Fibroblast of skin of left biceps (primary cell): Measurements from ENCODE around the gene KLHL29.

Source experiments
- DNase-seq, 2 experiments: peaks; one replicate each; pipeline ENCODE4 v3.0.0-alpha.2; 2013; ENCODE audit warnings: low read depth in 2 of 2

KLHL29 gene

DNA sequence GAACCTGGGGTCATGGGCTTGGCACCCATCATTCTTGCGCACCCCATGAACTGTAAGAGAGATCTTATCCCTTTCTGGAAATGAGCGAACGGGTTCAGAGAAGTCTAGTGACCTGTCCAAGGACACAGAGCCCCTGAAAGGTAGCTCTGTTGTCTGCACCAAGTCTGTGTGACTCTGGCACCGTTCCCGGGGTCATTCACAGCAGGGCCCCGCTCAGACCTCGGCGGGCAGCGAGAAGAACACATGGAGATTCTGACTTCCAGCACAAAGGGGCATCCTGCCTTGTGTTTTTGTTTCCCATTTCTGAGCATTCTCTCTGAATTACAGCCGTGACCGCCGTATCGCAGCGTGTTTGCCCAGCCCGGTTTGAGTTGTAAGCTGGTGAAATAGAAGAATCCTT, 231.7 kb downstream of the KLHL29 start:
- DNase-seq = no peak

DNA sequence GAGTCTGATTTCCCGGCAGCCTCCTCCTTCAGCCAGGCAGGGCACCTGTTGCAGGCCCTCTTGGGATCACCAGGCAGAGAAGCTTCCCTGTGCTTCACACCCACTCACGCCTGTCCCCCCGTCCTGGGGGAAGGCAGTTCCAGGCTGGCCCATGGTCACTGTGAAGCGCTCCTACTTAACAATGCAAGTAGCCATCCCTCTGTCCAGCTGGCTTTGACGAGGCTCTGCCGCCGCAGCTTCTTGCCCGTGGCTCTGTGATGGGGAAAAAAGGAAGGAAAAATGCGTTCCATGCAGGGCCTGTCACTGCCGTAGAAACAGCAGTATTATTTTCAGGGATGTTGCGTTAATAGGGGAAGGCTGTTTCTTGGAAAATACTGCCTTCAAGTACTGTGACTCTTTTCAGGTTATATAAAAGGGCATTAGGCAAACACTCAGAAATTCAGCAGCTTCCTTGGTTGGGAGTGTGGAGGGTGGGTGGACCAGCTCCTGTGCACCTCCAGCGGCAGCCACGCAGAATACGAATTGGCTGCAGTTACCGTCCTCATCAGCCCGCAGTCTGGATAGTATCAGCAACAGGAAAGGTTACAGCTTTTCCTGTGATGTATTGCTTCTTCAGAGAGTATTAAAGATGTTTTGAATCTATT, 232.3 kb downstream of the KLHL29 start:
- peak; percentile 49 to 51 for DNase-seq

DNA sequence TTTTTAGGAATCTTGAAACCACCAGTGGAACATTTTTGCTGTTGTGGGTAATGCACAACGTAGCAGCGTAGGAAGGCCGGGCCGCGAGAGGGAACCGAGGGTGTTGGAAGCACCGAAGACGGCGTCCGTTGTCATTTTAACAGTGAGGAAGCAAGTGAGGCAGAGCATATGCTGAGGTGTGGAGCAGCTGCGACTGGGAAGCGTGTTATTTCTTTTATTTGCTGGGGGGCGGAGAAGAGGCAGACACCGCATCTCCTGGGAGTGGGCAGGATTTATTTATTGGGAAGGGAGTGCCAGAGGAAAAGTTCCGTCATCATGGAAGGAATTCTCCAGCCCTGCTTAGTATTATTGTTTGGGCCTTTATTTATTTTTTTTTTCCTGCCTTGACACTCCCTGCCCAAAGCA, 232.8 kb downstream of the KLHL29 start:
- no peak for DNase-seq

GRCh38 chr2:23618265-23618664, 233.3 kb downstream of the KLHL29 start:
- no peak for DNase-seq

DNA sequence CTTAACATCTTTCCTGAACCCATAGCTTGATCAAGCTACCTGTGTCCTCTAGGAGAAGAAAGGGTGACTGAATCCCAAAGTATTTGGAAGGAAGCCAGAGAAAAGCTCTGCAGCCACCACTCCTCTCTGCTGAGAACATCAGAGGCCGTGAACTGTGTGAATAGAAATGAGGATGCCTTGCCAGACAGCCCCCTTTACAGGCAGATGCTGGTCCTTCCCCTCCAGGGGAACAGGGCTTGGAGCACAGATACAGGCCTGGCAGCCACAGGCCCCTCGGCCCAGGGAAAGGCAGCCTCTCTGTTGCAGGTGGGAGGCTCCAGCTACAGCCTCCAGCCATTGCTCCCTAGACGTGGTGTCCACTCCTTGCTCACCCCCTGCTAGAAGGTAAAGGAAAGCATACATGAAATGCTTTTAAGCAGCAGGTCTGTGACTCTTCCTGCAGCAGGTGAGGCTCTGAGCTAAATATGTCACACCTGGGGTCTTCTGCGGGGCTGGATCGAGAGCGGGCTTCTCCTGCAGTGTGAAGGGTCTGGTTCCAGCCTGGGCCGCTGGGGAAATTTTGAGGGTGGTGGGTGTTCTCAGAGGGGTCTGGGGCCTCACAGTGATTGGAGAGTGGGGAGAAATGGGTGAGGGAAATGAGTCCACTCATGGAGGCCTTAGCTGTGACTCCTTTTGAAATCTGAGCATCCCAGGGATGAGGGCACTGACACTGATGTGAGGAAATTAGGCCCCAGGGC, 234.0 kb downstream of the KLHL29 start:
- no peak for DNase-seq

DNA sequence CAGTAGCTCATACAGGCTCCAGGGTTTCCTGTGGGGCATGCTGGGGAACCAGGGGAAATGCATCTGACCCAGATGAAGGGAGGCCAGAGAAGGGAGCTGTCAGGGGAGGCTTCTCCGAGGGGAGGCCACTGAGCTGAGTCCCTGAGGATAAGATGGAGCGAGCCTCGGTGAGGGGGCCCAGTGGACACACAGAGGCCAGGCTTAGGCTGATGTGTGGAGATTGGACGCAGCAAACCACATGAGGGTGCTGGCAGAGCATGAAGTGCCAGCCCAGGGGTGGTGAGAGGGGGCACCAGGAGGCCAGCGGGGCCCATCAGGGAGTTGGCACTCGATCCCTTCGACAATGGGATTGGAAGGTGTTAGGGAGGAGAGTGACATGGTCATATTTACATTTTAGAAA, 235.0 kb downstream of the KLHL29 start:
- DNase-seq = no peak

- no peak for DNase-seq
Measured at GRCh38 chr2:23620841-23621341, 235.9 kb downstream of the KLHL29 start.

DNA sequence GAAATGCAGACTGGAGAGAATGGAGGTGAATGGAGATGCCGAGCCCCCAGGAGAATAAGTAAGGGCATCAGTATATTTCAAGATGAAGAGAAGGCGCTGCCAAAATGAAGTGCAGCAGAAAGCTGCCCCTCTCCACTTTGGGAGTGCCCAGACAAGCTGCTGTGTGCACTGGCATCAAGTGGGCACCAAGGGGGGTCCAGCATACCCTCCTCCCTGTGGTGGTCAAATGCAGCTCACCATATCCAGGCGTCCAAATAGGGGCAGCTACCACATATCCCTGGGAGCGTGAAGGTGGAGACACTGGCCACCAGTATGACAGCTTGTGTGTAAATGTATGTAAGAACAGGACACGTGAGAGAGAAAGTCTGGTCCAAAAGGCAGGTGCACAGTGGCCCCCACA, 236.6 kb downstream of the KLHL29 start:
- no peak for DNase-seq

GRCh38 chr2:23622466-23622865, 237.5 kb downstream of the KLHL29 start:
- DNase-seq = no peak

DNA sequence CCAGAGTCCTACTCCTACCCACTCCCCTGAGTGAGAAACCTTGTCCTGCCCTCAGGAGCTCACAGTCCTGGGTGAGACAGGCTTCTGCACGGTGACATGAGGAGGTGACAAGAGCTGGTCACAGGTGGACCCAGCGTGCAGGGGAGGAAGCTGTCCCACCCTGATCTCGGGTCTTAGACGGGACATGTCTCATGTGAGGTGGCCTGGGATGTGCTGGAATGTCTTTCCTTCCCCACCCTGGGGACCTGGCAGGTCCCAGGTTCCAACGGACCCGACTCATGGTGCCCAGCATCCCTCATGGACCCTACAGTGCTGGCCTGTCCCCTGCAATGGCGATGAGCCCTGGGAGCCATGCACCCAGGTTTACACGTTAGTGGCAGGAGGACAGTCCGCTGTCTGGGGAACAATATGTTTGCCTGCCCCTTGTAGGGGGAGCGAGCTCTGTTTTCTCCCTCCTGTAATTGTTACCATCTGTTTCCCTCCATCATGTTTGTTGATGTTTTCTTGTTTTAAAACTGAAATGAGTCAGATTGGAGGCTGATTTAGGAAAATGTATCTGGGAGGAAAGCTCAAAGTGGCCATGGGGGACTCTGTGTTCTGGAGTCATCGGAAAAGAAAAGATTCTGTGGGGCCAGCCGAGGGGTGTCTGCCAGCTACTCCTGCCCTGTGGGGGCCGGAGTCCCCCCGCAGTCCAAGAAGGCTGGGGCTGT, 238.1 kb downstream of the KLHL29 start:
- DNase-seq = no peak

- no peak for DNase-seq
Measured at GRCh38 chr2:23624378-23624777, 239.4 kb downstream of the KLHL29 start.

GRCh38 chr2:23624915-23625314, 239.9 kb downstream of the KLHL29 start:
- no peak for DNase-seq

DNA sequence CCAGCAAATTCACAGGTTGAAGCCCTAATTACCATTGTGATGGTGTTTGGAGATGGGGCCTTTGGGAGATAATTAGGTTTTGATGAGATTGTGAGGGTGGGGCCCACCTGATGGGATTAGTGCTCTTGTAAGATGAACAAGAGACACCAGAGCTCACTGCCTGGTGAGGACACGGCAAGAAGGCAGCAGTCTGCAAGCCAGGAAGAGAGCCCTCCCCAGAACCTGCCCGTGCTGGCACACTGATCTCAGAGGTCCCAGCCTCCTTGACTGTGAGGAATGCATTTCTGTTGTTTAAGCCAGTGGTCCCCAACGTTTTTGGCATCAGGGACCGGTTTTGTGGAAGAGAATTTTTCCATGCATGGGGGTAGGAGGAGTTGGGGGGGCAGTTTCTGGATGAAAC, 240.7 kb downstream of the KLHL29 start:
- no peak for DNase-seq

DNA sequence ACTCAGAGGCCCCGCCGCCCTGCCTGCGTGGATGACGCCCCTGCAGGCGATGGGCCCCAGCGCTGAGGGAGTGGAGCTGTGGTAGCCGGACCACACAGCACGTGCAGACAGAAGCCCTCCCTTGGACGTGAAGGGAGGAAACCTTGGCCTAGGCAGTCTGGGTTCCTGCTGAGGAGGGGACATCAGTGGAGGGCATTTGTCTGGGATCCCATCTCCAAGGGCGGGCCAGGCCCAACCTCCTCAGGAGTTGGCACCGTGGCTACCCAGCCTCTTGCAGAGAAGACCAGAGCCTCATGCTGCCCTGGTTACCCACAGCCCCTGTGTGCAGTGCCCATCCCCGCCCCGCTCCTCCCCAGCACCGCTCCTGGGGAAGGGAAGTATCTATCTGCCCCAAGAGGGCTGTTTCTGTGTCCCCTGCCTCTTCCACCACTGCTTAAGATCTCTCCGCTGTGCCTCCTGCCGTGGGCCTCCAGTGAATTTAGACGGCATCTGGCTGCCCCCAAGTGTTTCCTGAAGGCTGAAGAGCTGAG, 241.8 kb downstream of the KLHL29 start:
- DNase-seq = no peak

DNA sequence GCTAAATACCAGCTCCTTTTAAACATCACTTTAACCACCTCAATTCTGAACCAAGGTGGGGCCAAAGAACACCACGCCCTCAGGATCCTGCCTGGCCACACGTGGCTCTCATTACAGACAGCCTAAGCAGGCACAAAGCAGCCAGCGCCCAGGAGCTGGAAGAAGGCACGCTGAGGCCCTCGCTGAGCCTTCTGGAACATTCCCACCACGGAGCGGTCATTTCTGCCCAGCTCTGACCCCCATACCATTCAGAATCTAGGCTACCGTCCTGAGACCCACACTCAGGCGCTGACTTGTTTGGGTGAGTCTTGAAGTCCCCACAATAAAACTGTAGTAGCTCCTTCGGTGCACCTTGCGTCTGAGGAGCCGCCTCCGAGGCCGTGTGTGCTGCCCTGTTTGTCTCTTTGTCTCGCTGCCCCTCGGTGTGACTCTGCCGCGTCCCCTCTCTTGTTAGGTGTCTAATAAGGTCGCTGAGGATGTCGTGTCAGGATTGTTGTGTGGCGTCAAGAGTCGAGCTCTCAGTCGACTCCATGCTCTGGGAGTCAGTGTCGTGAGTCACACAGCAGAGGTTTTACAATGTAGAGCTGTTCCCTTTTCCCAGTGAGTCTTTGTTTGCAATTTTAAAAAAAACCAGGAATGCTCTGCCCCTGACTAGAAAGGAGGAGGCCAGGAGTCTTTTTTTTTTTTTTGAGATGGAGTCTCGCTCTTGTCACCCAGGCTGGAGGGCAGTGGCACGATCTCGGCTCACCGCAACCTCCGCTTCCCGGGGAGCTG, 242.4 kb downstream of the KLHL29 start:
- no peak for DNase-seq

DNA sequence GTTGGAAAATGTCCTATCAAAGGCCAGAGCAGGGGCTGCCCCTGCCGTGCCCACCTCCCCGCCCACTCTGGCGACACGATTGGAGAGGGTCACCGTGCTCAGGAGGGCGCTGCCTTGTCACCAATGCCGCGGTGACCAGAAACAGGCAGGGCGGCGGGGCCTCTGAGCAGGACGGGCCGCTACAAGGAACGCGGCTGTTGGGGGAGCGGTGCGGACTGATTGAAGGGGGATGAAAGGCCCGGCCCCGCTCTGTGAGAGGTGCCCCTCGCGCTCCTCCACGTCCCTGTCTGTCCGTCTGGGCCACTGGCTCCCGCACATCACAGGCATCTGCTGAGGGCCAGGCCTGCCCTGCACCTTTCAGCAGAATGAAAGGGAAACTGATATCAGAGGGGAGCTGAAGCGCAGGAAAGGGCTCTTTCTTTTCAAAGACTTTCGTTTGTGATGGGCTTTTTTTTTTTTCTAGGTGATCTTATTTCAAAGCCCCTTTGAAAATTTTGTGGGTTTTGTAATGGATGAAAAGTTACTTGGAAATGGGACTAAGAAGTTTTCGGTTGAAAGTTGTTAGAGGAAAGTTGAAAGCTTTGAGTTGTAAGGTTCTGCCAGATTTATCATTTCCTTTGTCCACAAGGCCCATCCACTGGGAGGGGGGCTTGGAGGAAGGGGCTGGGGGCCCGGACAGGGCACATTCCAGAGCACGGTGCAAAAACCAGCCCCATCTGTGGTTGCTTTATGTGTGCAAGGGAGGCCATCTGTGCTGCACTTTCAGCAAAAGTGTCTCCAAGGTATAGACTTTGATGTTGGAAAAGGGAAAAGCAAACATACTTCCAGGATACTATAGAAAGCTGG, 244.2 kb downstream of the KLHL29 start:
- no peak for DNase-seq

GRCh38 chr2:23629772-23630480, 244.9 kb downstream of the KLHL29 start:
- DNase-seq = no peak

DNA sequence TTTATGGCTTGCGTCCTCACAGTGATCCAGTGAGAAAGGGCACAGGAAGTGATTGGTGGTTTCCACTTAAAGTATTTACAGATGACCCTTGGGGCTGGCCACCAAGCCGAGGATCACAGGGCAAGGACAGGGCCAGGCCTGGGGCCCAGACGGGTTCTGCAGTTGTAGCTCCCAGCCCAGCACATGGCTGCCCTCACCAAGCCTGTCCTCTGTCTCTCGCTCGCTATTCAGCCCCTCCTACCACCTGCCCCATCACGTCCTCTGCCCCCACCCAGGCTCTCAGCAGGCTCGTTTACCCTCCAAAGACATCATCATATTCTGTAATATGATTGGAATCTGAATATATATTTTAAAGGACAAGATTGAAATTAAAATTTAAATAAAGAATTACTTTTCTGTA, 246.0 kb downstream of the KLHL29 start:
- no peak for DNase-seq

DNA sequence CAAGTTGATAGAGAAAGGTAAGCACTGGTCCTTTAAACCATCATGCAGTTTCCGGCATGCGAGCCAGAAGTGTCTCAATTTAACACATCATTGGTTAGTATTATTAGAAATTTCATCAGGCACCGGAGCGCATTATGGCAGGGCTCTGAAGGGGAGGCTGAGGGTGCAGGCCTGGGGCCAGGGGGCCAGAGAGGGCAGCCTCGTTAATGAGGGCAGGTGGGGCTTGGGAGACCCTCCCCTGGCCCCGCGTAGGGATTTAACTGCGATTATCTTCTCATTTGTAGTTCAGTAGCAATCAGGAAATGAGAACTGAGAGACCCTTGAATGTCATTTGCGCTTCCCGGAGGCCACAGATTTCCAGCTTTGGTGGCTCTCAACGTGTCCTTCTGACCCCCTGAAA, 246.4 kb downstream of the KLHL29 start:
- no peak for DNase-seq

DNA sequence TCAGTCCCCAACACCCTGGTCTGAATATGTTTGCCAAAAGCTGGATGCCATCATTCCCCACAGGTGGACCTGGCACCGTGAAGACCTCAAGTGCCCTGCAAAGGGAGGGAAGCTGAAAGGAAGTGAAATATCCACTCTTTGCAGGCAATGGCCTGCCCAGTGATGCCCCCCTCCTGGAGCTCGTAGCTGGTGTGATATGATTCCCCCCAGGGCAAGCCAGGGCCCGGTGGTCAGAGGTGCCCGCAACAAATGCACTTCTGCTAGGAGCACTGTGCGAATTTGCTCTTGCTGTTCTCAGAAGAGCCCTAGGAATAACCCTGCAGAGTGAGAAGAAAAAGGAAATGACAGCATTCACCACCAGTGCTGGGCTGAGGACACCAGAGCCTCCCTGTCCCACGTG, 247.4 kb downstream of the KLHL29 start:
- DNase-seq = no peak
